ENCODE data around the gene DHRS2.

Gene DHRS2

GRCh38 chr14:23643533-23644194 lies 7.5 kb downstream of the DHRS2 start:
- in situ Hi-C loops (cut with HindIII; ENCODE audit: low sequenced_read_pairs) = no loop called here

DNA sequence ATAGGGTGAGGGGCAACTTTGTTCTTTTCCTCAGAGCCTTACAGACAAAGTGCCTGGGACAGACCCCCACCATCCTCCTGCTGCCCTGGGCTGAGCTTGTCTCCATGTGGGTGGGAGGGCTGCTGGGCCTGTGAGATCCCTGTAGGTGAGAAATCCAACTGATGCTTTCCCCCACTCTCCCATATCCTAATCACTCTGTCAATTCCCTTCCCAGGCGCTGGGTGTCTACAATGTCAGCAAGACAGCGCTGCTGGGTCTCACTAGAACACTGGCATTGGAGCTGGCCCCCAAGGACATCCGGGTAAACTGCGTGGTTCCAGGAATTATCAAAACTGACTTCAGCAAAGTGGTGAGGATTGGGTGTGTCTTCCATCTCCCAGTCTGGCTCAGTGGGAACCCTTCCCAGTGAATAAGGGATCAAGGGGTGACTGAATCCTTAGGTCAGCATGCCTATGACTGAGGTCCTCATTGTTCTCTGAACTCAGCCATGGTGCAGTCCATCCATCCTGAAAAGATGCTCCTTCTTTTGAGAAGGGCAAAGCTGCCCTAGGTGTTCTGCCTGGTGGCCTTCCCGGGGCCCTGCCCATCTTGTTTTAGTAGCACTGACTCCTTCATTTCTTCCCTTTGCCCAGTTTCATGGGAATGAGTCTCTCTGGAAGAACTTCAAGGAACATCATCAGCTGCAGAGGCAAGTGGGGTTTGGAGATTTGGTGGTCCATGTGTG lies 8.2 kb downstream of the DHRS2 start:
- no peak for DNase-seq (ENCODE audit: low read depth)
- in situ Hi-C loops (cut with HindIII; ENCODE audit: low sequenced_read_pairs) = no loop called here
- no peak overlapping the region for H3K4me3 ChIP-seq (ENCODE audit: low read depth, low read length)
- TF ChIP-seq CTCF (IDR thresholded peaks at IDR 0.05; ENCODE audit: low read depth, low read length, missing control alignments) = no peak

More at GRCh38 chr14:23643533-23644194, 7.5 kb downstream of the DHRS2 start:
- H3K4me3 ChIP-seq (ENCODE audit: low read depth, low read length) = no peak overlapping the region
- no peak for TF ChIP-seq CTCF (IDR thresholded peaks at IDR 0.05; ENCODE audit: low read depth, low read length, missing control alignments)
- no peak for DNase-seq (ENCODE audit: low read depth)

DNA sequence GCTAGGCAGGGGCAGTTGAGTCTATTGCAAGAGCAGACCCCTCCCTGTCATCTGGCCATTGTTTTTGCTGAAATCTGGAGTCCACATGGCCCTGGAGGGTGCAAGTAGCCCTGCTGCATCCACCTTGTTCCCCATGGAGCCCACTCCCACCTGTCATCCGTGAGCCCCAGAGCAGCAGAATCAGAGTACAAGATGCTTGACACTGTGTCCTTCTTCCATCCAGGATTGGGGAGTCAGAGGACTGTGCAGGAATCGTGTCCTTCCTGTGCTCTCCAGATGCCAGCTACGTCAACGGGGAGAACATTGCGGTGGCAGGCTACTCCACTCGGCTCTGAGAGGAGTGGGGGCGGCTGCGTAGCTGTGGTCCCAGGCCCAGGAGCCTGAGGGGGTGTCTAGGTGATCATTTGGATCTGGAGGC lies 8.8 kb downstream of the DHRS2 start:
- no peak for DNase-seq (ENCODE audit: low read depth)
- in situ Hi-C loops (cut with HindIII; ENCODE audit: low sequenced_read_pairs) = no loop called here
- no peak for TF ChIP-seq CTCF (IDR thresholded peaks at IDR 0.05; ENCODE audit: low read depth, low read length, missing control alignments)
- H3K4me3 ChIP-seq (ENCODE audit: low read depth, low read length) = no peak overlapping the region

DNA sequence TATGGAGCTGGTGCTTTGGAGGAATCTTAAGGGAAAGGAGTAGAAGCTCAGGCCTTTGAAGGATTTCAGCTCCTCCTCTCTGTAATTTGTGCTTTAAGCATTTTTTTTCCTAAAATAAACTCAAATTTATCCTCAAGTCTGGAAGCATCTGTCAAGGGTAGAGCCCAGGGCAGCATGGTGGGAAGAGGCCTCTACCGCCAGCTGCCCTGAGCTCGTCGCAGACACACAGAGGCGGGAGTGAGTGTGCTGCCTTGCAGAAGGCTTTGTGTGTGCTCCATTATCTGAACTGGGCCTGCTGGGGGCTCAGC lies 9.3 kb downstream of the DHRS2 start:
- H3K4me3 ChIP-seq (ENCODE audit: low read depth, low read length) = no peak overlapping the region
- TF ChIP-seq CTCF (IDR thresholded peaks at IDR 0.05; ENCODE audit: low read depth, low read length, missing control alignments) = no peak
- no peak for DNase-seq (ENCODE audit: low read depth)
- in situ Hi-C loops (cut with HindIII; ENCODE audit: low sequenced_read_pairs) = no loop called here

- TF ChIP-seq CTCF (IDR thresholded peaks at IDR 0.05; ENCODE audit: low read depth, low read length, missing control alignments) = no peak
- H3K4me3 ChIP-seq (ENCODE audit: low read depth, low read length) = no peak overlapping the region
- in situ Hi-C loops (cut with HindIII; ENCODE audit: low sequenced_read_pairs) = no loop called here
- DNase-seq (ENCODE audit: low read depth) = no peak
Measured at GRCh38 chr14:23645812-23646647, 9.9 kb downstream of the DHRS2 start.

GRCh38 chr14:23646648-23647549 lies 10.7 kb downstream of the DHRS2 start:
- no peak for TF ChIP-seq CTCF (IDR thresholded peaks at IDR 0.05; ENCODE audit: low read depth, low read length, missing control alignments)
- no peak overlapping the region for H3K4me3 ChIP-seq (ENCODE audit: low read depth, low read length)
- DNase-seq (ENCODE audit: low read depth) = no peak
- in situ Hi-C loops (cut with HindIII; ENCODE audit: low sequenced_read_pairs) = no loop called here

Measured in astrocyte of the cerebellum (primary cell).